ENCODE measurements around the gene CRB1.
"Not testable (repeated sequence)": the region's sequence is repeated elsewhere in the genome, so short reads cannot be mapped to it uniquely, and the experiment has no call there.

DNA sequence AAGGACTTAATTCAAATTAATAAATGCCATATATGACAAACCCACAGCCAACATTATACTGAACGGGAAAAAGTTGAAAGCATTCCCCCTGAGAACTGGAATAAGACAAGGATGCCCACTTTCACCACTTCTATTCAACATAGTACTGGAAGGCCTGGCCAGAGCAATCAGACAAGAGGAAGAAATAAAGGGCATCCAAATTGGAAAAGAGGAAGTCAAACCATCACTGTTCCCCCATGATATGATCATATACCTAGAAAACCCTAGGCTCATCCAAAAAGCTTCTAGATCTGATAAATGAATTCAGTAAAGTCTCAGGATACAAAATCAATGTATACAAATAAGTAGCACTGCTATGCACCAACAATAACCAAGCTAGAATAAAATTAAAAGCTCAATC is 223.5 kb downstream of the CRB1 start:
- TF ChIP-seq, protein P1, sequence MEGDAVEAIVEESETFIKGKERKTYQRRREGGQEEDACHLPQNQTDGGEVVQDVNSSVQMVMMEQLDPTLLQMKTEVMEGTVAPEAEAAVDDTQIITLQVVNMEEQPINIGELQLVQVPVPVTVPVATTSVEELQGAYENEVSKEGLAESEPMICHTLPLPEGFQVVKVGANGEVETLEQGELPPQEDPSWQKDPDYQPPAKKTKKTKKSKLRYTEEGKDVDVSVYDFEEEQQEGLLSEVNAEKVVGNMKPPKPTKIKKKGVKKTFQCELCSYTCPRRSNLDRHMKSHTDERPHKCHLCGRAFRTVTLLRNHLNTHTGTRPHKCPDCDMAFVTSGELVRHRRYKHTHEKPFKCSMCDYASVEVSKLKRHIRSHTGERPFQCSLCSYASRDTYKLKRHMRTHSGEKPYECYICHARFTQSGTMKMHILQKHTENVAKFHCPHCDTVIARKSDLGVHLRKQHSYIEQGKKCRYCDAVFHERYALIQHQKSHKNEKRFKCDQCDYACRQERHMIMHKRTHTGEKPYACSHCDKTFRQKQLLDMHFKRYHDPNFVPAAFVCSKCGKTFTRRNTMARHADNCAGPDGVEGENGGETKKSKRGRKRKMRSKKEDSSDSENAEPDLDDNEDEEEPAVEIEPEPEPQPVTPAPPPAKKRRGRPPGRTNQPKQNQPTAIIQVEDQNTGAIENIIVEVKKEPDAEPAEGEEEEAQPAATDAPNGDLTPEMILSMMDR (IDR thresholded peaks at IDR 0.05 in 4 of 5, conservative IDR thresholded peaks at IDR 0.05 in 1 of 5): not testable (repeated sequence)
- not testable (repeated sequence) for TF ChIP-seq POLR2A (IDR thresholded peaks at IDR 0.05)
